HG03558 (cell line): Measurements from ENCODE around the gene BATF.

Experiments
- ATAC-seq: cut with Tn5 transposase; IDR thresholded peaks from one replicate; pipeline ENCODE4 v1.9.1; 2021; ENCODE audit warnings: moderate number of reproducible peaks; ENCODE audit not compliant: unreplicated experiment; ENCODE audit errors: extremely low read depth

The BATF gene

GRCh38 chr14:75531660-75532317, 9.5 kb downstream of the BATF start:
- no peak for ATAC-seq

GRCh38 chr14:75533791-75534555, 11.7 kb downstream of the BATF start:
- ATAC-seq, result no peak

GRCh38 chr14:75535164-75535898, 13.1 kb downstream of the BATF start:
- no peak for ATAC-seq

- ATAC-seq, result no peak
Measured at GRCh38 chr14:75537071-75537470, 14.8 kb downstream of the BATF start.

- no peak for ATAC-seq
Measured at GRCh38 chr14:75539162-75539560, 16.9 kb downstream of the BATF start.

DNA sequence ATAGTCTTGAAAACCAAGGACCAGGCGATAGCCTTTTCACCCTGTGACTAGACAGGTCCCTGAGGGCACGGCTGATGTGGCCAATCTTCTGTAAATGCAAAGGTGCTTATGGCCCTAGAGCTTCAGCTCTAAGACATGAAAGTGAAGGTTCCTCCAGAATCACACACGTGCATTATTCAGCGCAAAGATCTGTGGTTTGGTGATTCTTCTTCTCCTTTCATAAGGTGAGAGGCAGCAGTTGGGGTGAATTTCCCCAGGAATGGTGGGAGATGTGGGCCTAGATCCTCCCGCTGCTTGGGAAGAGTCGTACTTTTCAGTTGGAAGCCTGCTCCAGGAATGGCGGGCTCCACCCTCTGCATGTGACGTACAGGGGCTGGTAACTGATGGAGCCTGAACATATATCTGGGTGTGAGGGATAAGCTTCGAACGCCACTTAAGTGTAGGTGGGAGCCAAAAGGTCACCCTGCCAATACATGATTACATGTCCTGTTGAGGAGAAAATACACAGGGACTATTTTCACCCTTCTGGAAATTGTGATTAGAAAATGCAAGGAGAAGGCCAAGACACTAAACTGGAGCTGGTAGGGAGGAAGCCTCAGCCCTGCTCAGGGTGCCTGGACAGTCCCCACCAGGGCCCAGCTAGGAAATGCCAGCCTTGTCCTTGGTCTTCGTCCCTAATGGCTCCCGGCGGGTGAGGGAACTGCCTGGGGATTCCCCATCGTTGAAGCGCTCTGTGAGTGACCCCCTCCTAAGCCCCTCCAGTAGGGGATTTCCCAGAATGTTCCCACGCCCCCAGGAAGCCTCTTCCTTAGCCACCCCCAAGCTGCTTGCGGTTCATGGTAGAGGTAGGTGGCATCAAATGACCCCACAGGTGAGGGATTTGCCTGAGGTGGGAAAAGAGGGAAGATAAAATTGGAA, 17.6 kb downstream of the BATF start:
- no peak for ATAC-seq

DNA sequence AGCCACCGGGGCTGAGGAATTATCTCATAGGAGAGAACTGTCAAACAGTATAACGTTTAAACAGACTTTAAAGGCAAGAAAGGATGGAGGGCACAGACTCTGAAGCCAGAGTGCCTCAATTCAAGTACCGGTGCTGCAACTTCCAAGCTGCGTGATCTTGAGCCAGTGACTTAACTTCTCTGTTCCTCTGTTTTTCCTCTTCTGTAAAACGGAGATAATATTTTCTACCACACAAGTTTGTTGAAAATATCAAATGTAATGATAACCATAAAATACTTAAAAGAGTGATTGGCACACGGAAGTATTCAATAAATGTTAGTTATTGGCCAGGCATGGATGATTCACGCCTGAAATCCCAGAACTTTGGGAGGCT, 18.2 kb downstream of the BATF start:
- no peak for ATAC-seq

DNA sequence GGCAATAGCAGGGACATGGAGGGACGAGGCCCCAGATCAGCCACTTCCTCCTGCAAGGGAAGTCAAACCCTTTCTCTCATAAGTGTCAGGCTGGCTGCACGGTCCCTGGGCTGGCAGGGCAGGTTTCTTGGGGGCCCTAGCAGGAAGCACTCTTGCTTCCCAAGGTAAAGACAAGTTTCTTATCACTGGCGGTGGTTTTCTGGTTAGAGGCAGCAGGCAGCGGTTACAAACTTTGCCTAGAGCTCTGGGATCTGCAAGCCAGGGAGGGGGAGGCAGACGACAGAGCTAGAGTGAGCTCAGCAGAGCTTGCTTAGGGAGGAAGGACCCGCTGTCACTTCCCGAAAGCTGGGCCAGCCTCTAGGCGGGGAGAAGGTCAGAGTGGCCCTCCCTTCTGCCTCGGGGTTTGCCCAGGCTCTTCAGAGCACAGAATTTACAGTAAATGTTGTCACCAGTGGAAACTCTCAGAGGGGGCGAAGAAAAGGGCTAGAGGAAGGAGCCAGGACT, 20.4 kb downstream of the BATF start:
- no peak for ATAC-seq

DNA sequence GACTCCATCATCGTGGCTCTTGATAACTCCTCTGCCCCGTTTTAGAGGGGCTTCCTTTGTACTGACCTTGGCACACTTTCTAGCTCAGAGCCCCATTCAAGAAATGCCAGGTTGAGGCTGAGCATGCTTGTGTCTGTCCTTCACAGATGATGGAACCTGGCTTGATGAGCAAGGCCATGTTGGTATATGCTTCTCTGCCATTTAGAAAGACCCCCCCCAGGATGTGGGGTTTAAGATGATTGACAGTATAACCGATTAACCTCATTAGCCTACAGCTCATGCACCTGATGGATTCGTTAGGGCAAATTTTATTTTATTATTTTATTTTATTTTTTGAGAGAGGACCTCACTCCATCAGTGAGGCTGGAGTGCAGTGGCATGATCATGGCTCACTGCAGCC, 21.0 kb downstream of the BATF start:
- ATAC-seq, result no peak

- no peak for ATAC-seq
Measured at GRCh38 chr14:75543786-75544185, 21.5 kb downstream of the BATF start.

GRCh38 chr14:75545907-75546306, 23.6 kb downstream of the BATF start:
- ATAC-seq, result no peak

DNA sequence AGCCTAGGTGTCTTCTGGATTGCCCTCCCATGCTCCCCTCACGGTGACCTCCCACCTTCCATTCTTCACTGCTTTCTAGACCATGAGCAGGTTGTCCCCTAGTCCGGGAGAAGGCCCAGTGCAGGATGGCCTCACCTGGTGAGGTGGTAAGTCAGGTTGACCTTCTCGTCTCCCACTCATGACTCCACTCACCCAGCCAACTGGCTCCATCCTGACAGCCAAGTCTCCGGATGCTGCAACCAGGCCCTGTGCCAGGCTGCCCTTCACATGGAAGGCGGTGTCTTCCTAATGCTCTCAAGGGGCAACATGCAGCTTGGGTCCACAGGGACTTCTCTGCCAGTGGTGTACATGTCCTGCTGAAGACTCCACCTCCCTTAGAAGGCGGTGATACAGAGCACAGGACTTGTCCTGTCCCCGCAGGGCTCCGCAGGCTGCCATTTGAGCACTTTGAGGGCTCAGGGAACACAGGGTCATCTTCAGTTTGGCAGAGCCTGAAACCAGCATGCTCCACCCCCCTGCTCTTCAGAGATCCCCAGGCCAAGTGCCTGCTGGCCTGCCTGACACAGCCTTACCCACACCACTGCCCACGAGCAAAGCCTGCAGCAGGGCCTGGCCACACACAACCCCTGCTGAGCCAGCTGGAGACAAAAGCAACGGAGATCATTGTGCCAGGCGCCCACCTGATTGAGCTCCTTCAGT, 25.4 kb downstream of the BATF start:
- no peak for ATAC-seq

DNA sequence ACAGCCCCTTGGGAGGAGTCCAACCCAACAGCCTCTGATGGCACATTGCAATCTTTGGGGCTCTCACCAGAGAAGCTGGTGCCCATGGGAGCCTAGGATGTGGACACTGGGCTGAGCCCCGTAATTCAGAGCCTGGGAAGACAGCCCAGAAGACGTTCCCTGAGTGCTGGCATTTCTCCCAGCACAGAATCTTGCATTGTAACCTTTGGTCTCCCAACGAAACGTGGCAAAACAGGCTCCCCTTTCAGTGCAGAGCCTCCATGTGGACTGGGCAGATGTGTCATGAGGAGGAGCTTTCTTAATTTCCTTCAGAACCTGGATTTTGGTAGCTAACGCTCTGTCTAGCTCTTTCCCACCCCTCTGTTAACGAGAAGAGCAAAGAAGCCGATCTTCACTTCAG, 26.3 kb downstream of the BATF start:
- no peak for ATAC-seq

GRCh38 chr14:75549169-75549568, 26.9 kb downstream of the BATF start:
- peak; percentile 40 for ATAC-seq

- ATAC-seq, result no peak
Measured at GRCh38 chr14:75551021-75551420, 28.8 kb downstream of the BATF start.

DNA sequence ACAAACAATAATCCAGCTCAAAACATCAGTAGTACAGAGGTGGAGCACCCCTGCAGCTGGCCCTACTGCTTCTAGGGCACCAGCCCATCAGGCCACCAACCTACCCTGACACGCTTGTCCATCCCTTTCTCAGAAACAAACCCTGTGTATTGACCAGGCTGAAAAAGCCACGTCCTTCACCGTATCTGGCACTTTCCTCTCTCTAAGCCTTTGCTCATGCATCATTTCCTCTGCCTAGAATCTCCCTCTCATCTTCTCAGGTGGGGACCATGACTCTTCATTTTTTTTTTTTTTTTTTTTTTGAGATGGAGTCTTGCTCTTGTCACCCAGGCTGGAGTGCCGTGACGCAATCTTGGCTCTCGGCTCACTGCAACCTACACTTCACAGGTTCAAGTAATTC, 30.9 kb downstream of the BATF start:
- ATAC-seq, result no peak

- ATAC-seq, result no peak
Measured at GRCh38 chr14:75553761-75554364, 31.6 kb downstream of the BATF start.

- ATAC-seq, result no peak
Measured at GRCh38 chr14:75554482-75554881, 32.2 kb downstream of the BATF start.

DNA sequence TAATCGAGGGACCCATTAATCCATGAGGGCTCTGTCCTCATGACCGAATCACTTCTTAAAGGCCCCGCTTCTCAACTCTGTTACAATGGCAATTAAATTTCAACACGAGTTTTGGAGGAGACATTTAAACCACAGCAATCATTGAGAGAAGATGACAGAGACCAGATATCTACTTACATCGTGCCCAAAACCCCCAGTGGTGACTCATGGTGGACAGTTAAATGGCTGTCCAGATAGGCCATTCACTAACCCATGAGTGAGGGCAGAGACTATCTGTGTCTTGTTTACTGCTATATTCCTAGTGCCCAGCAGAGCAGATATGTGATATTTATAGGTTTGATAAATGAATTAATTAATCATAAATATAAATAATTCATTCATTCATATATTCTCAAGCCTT, 36.2 kb downstream of the BATF start:
- ATAC-seq, result no peak
